ENCODE results near the gene TNIK.

TNIK gene

GRCh38 chr3:171416061-171416460, 44.1 kb downstream of the TNIK start:
- no peak for DNase-seq

GRCh38 chr3:171415070-171415469, 45.1 kb downstream of the TNIK start:
- no peak for DNase-seq

DNA sequence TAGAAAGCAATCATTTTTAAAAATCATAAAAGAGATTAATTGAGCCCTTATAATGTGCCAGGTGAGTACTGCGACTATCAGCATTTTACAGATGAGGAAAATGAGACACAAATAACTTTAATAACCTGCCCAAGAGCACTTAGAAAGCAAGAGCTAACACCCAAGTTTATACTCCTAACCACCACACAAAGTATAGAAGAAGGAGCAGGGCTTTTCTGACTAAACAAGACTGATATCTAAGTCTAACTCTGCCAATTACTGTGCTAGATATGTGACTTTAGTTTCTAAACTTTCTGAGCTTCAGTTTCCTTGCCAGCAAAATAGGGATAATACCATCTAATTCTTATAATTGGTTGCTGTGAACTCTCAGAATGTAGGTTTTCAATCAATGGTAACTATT, 47.7 kb downstream of the TNIK start:
- no peak for DNase-seq

GRCh38 chr3:171412054-171412453, 48.2 kb downstream of the TNIK start:
- no peak for DNase-seq

- no peak for DNase-seq
These were observed 50.0 kb downstream of the TNIK start for GRCh38 chr3:171410186-171410585.

DNA sequence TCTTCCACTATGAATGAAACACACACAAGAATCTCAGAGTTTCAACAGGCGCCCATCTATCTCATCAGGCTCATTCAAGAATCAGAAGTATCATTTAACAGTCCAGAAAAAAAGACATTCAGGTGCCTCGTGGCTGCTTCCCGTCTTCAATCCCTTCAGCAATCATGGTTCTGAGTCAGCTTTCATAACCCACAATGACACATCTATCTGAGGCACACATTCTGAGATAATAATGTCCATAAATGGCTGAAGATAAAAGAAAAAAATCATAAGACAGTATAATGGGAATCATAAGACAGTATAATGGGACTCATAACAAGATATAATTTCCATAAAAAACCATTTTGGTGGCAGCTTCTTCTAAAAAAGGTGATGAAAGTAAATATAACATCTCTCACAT, 52.4 kb downstream of the TNIK start:
- DNase-seq = no peak

DNA sequence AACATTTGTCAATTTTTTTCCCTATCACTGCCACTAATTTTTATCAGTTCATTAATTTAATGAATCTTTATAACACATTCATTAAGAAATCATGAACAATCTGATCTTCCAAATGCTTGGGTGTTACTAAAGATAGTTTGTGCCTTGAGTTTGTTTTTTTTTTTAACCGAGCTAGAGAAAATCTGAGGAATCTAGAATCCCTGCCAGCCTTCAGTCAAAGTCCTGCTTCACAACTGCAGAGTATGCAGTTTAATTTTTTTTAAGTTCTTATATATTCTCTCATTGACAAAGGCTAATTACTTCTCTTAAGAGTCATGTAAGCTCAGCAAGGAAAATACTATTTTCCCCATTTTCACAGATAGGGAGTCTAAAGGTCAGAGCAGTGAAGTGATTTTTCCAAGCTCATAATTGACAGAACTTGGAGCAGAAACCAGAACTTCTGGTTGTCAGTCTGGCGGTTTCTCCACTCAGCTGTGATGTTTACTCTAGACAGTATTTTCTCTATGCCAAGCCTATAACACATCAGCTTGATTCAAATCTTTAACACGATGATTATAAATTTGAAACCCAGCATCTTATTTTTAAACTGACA, 55.7 kb downstream of the TNIK start:
- no peak for DNase-seq

DNA sequence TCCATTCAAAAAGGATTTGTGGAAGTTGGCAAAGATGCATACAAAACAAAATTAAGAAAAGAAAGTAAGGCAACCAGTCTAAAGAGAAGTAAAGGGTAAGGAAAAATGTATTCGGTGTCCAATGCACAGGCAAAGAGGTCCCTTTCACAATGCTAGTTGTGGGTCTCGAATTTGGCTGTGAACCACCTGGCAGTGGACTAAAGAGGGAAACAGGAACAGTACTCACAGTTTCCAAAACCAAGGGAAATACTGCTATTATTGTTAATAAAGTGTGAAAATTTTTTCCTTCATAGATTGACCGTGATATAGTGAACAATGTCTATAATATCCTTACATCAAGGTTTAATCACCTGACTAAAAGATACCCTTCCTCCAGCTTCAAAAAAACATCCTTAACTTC, 57.9 kb downstream of the TNIK start:
- no peak for DNase-seq

- DNase-seq = no peak
These were observed 58.8 kb downstream of the TNIK start for GRCh38 chr3:171401432-171401831.

GRCh38 chr3:171399842-171400241, 60.4 kb downstream of the TNIK start:
- no peak for DNase-seq

- DNase-seq = no peak
These were observed 61.9 kb downstream of the TNIK start for GRCh38 chr3:171398343-171398742.

DNA sequence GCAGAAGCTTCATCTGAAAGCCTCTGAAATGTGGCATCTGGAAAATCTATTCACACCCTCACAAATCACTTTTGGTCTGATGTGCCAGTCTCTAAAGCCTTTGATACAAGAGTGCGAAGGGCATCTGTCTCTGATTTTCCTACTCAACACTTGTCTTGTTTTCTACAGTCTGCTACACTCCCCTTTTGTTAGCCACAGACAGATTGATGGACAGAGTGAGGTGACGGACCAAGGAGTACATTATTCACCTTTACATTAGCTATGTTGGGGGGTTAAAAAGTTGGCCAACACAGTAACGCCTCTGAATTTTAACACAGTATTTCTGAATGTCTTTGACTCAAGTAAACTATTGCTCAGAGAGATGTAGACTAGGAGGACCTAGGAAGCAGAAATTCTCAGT, 63.1 kb downstream of the TNIK start:
- DNase-seq = no peak

GRCh38 chr3:171396048-171396447, 64.2 kb downstream of the TNIK start:
- no peak for DNase-seq

- peak; percentile 56 for DNase-seq
These were observed 67.0 kb downstream of the TNIK start for GRCh38 chr3:171393032-171393744.

- DNase-seq = no peak
These were observed 68.8 kb downstream of the TNIK start for GRCh38 chr3:171391432-171391831.

GRCh38 chr3:171390051-171390941, 69.9 kb downstream of the TNIK start:
- DNase-seq = no peak

GRCh38 chr3:171389491-171389890, 70.7 kb downstream of the TNIK start:
- no peak for DNase-seq

DNA sequence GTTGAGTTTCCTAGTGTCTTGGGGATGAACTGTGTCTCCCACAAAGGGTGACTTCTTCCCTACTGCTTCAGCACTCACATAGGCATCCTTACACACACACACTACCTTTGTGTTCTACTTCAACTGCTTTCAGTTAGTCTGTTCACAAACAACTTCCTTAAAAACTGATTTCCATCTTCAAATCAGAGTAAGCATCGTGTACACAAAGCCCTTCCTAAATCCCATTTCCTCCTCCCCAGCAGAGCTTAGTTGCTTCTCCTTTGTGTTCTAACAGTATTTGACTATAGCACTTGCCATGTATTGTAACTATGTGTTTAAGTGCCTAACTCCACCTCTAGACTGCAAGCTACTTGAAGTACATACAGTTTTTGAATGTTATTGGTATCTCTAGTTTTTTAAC, 71.7 kb downstream of the TNIK start:
- DNase-seq = no peak

DNA sequence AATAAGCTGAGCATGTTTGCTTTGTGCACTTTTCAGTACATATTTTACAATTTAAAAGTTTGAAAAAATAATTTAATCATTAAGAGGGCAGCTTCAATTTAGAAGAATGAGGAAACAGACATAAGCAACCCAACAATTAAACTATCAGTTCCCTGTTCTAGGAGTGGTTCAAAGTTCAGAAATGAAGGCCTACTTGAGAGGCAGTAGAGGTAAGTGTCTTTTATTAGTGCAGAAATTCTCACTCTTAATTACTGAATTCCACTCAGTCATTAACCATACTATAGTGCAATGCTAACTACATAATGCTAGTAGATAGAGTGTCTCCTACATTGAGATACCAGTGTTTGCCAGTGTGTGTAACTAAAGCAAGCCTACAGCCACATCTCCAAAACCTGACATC, 73.1 kb downstream of the TNIK start:
- no peak for DNase-seq

DNA sequence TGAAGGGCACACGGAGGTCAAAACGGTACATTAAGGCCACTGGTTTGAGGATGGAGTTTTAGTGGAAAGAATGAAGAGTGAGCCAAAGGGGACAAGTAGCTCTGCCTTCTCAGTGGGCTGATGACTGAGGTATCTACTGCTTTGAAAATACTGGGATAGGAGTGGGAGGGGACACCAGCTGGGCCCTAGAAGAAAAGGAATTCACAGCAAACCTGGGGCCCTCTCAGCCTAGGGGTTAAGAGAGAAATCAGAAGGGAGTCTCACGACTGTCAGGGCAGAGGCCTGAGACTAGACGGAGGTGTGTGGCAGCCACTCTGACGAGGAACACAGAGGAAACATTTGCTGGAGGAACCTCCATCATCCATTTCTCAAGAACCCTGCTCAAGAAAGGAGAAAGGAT, 75.1 kb downstream of the TNIK start:
- no peak for DNase-seq

DNA sequence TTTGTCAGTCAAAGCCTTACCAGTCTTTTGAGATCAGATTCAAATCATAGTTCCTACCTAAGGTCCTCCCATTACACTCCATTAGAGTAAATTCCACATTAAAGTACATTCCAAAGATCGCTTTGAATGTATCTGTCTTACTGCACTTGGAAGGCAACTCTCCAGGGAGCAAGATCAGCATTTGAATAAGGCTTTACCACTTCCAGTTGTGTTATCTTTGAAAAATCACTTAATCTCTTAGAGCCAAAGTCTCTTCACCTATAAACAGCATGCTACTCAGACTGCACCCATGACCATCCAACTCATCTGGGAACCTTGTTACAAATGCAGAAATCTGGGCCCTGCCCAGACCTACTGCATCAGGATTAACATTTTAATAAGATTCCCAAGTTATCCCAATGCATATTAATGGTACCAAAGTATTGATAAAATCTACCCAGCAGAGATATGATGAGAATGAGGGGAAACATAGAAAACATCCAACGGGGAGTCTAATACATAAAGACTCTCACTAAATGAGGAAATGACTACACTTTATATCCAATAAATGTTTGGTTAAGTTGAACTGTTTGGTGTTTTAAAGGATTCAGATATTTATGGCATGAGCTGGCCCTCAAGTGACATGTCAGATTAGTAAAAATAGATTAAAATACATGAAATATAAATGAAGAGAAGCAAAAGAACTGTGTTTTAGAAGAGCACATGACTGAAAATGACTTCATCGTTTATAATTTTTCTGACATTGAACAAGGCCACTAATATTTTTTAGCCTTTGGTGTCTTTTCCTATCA, 75.9 kb downstream of the TNIK start:
- DNase-seq = no peak

DNA sequence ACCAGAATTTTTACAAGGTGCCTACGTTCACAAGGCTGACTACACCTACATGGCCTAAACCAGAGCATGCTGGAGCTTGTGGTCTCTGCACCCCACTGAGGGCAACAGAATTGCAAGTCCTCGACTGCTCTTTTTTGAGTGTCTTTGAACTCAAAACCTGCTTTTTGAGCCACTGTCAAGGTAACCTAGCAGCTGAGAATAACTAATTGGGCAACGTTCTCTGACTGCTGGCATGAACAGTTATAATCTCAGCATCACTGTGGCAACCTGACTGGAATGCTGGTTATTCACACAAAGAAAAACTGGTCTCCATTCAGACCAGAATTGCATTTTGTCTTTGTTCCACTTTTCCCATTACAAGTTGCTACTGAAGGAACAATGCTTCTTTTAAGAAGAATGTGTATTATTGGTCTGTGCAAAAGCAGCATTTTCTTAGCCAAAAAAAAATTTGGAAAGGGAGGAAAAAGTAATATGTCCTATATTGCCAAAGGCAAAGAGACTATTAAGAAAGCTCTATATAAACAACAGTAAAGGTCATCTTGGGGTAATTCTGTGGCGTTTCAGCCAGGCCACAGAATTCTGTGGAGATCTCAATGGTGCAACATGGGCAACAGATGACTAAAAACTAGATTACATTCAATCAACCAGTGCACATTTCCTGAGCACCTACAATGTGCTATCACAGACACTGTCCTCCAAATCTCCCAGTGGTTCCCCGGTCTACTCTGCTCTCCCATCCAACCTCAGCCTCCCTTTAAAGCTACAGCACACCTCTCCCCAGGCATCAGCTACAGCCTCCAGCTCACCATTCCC, 76.8 kb downstream of the TNIK start:
- DNase-seq = no peak
